IMR-90 (cell line): Measurements from ENCODE around the gene RPS6KA2. TPM values are rescaled to one million over a fixed set of nuclear protein-coding genes. Genes with fewer than 3 reads are reported as not detected.

Source experiments
- ATAC-seq: fragments of 200-7000 bp; cut with Tn5 transposase; 2 replicates; pipeline ENCODE4 v1.9.1; 2020; ENCODE audit warnings: low read depth, mild to moderate bottlenecking, moderate library complexity
- BruUV-seq: library from RNA; stranded (reverse); fragments of 400-500 nt; replicated peaks from 2 replicates; lab custom pipeline; 2021; lab: Mats Ljungman, UMichigan
- CTCF ChIA-PET: fragments of 300-600 bp; formaldehyde crosslinking; extraction: SDS; loops from one replicate; lab custom pipeline; 2021; ENCODE audit warnings: antibody characterized with exemption; lab: Yijun Ruan, JAX
- POLR2A ChIA-PET: fragments of 300-600 bp; sonication (Branson Sonifier 250); formaldehyde crosslinking; loops from one replicate; lab custom pipeline; 2022; ENCODE audit warnings: antibody characterized with exemption; ENCODE audit not compliant: unreplicated experiment; lab: Charles Lee
- DNase-seq: peaks from one replicate; pipeline ENCODE4 v3.0.0; 2013
- H2AFZ ChIP-seq: replicated peaks from 2 replicates; pipeline ENCODE3; 2013; ENCODE audit warnings: low read length, mild to moderate bottlenecking; ENCODE audit not compliant: poor library complexity
- H2AK5ac ChIP-seq: 2 replicates; pipeline ENCODE4 v1.6.1; 2013; ENCODE audit warnings: low read depth, low read length, inconsistent platforms
- H2AK9ac ChIP-seq: replicated peaks from 2 replicates; pipeline ENCODE3; 2013; ENCODE audit warnings: mild to moderate bottlenecking, low read depth, low read length, moderate library complexity; ENCODE audit not compliant: poor library complexity
- H2BK120ac ChIP-seq: 2 replicates; pipeline ENCODE4 v1.6.1; 2013; ENCODE audit warnings: low read depth, low read length, inconsistent platforms
- H2BK15ac ChIP-seq: 3 replicates; pipeline ENCODE4 v1.6.1; 2013; ENCODE audit warnings: low read depth, low read length, inconsistent platforms
- H2BK20ac ChIP-seq: 2 replicates; pipeline ENCODE4 v1.6.1; 2013; ENCODE audit warnings: low read depth, mild to moderate bottlenecking, inconsistent platforms, low read length, moderate library complexity
- H2BK5ac ChIP-seq: 2 replicates; pipeline ENCODE4 v1.6.1; 2013; ENCODE audit warnings: mild to moderate bottlenecking, low read depth, low read length, inconsistent platforms; ENCODE audit not compliant: poor library complexity, severe bottlenecking
- H3K14ac ChIP-seq: replicated peaks from 2 replicates; pipeline ENCODE4 v1.6.1; 2013; ENCODE audit warnings: low read depth, low read length, inconsistent platforms
- H3K18ac ChIP-seq: 2 replicates; pipeline ENCODE4 v1.6.1; 2013; ENCODE audit warnings: low read depth, low read length, control low read depth
- H3K23ac ChIP-seq: 2 replicates; pipeline ENCODE4 v1.6.1; 2013; ENCODE audit warnings: low read depth, low read length, inconsistent platforms
- H3K27ac ChIP-seq: 2 replicates; pipeline ENCODE4 v1.5.1; 2013; ENCODE audit warnings: mild to moderate bottlenecking, control low read depth, low read length; ENCODE audit not compliant: insufficient read depth
- H3K27me3 ChIP-seq: 2 replicates; pipeline ENCODE4 v1.6.1; 2013; ENCODE audit warnings: low read length; ENCODE audit not compliant: control insufficient read depth, insufficient read depth
- H3K36me3 ChIP-seq: 2 replicates; pipeline ENCODE4 v1.6.1; 2013; ENCODE audit warnings: low read length, mixed read lengths; ENCODE audit not compliant: control insufficient read depth, insufficient read depth
- H3K4ac ChIP-seq: 2 replicates; pipeline ENCODE4 v1.6.1; 2013; ENCODE audit warnings: low read depth, low read length, inconsistent platforms
- H3K4me1 ChIP-seq: 2 replicates; pipeline ENCODE4 v1.6.1; 2013; ENCODE audit warnings: low read length, mixed read lengths; ENCODE audit not compliant: control insufficient read depth, insufficient read depth
- H3K4me2 ChIP-seq: 2 replicates; pipeline ENCODE4 v1.6.1; 2013; ENCODE audit warnings: low read depth, mild to moderate bottlenecking, control low read depth, low read length, moderate library complexity
- H3K4me3 ChIP-seq: 2 replicates; pipeline ENCODE4 v1.5.1; 2013; ENCODE audit warnings: low read depth, mild to moderate bottlenecking, control low read depth, low read length, moderate library complexity; ENCODE audit not compliant: insufficient read depth
- H3K56ac ChIP-seq: 2 replicates; pipeline ENCODE4 v1.6.1; 2013; ENCODE audit warnings: low read length, inconsistent platforms; ENCODE audit not compliant: insufficient read depth; ENCODE audit errors: extremely low read depth
- H3K79me1 ChIP-seq, 2 experiments: 2 replicates each; pipeline ENCODE4 v1.6.1; 2013; ENCODE audit warnings: low read length in 2 of 2, inconsistent platforms in 1 of 2, low read depth in 1 of 2
- H3K9ac ChIP-seq: 2 replicates; pipeline ENCODE4 v1.6.1; 2013; ENCODE audit warnings: low read depth, low read length, control low read depth
- H3K9me1 ChIP-seq: 2 replicates; pipeline ENCODE4 v1.6.1; 2013; ENCODE audit warnings: low read length, inconsistent platforms; ENCODE audit not compliant: insufficient read depth
- H3K9me3 ChIP-seq: 2 replicates; pipeline ENCODE4 v1.6.1; 2013; ENCODE audit warnings: low read length; ENCODE audit not compliant: control insufficient read depth, insufficient read depth
- H4K20me1 ChIP-seq: 2 replicates; pipeline ENCODE4 v1.6.1; 2013; ENCODE audit warnings: low read length, inconsistent platforms; ENCODE audit not compliant: insufficient read depth
- H4K5ac ChIP-seq: 2 replicates; pipeline ENCODE4 v1.6.1; 2013; ENCODE audit warnings: mild to moderate bottlenecking, low read depth, low read length, control low read depth
- H4K8ac ChIP-seq, 2 experiments: 2 replicates each; pipeline ENCODE4 v1.6.1; 2013; ENCODE audit warnings: low read depth in 2 of 2, low read length in 2 of 2, control low read depth in 1 of 2, inconsistent platforms in 1 of 2
- H4K91ac ChIP-seq: 2 replicates; pipeline ENCODE4 v1.6.1; 2013; ENCODE audit warnings: low read depth, low read length, inconsistent platforms; ENCODE audit not compliant: insufficient read depth
- BHLHE40 ChIP-seq: fragments of 150-350 bp; IDR thresholded peaks from 2 replicates; pipeline ENCODE4 v1.6.1; 2016; ENCODE audit warnings: mild to moderate bottlenecking, low read depth, low read length
- CEBPB ChIP-seq: IDR thresholded peaks from 2 replicates; pipeline ENCODE4 v1.6.1; 2012; ENCODE audit warnings: low read depth, low read length, improper control_type of control experiment
- CHD1 ChIP-seq: IDR thresholded peaks from 2 replicates; pipeline ENCODE4 v1.6.1; 2012; ENCODE audit warnings: low read depth, low read length, improper control_type of control experiment
- CTCF ChIP-seq: conservative IDR thresholded peaks from 2 replicates; pipeline ENCODE4 v1.5.1; 2012; ENCODE audit warnings: mild to moderate bottlenecking, low read depth, low read length, improper control_type of control experiment
- MXI1 ChIP-seq: IDR thresholded peaks from 2 replicates; pipeline ENCODE4 v1.6.1; 2012; ENCODE audit warnings: low read depth, mild to moderate bottlenecking, low read length, moderate library complexity, borderline replicate concordance
- POLR2A ChIP-seq: IDR thresholded peaks from 2 replicates; pipeline ENCODE4 v1.6.1; 2012; ENCODE audit warnings: mild to moderate bottlenecking, low read depth, low read length
- RAD21 ChIP-seq: IDR thresholded peaks from 2 replicates; pipeline ENCODE4 v1.6.1; 2012; ENCODE audit warnings: low read length, improper control_type of control experiment
- RFX5 ChIP-seq: IDR thresholded peaks from 2 replicates; pipeline ENCODE4 v1.8.0; 2012; ENCODE audit warnings: low read depth, mild to moderate bottlenecking, low read length, moderate library complexity
- WGBS, 2 experiments: methylation state at CpG; one replicate each; pipeline versions ENCODE4 v1.1.5 to v1.1.7; 2013; ENCODE audit warnings: missing lambda C conversion rate in 2 of 2; ENCODE audit not compliant: insufficient read length in 1 of 2; ENCODE audit errors: extremely low coverage in 2 of 2; 5-methylcytosine and 5-hydroxymethylcytosine counted together
- dilution Hi-C: fragments of 300-500 bp; cut with HindIII; formaldehyde crosslinking; loops from one replicate; pipeline ENCODE4 v1.14.3; 2018; ENCODE audit warnings: low sequenced_read_pairs; ENCODE audit not compliant: unreplicated experiment
- in situ Hi-C: fragments of 300-500 bp; cut with MboI; formaldehyde crosslinking; loops from 3 replicates; pipeline ENCODE4 v1.14.3; 2019; ENCODE audit warnings: low sequenced_read_pairs, inconsistent platforms, mixed read lengths
- intact Hi-C: fragments of 100-400 bp; cut with micrococcal nuclease; formaldehyde crosslinking; loops from 2 replicates; pipeline ENCODE4 v1.10.0; 2022
- polyA plus RNA-seq, 3 experiments: library from polyadenylated mRNA; depleted of rRNA; stranded (reverse); fragments of >200 nt; gene quantifications; 2 replicates each; pipeline ENCODE4 v1.2.3, GENCODE V29; 2012; ENCODE audit warnings: low replicate concordance in 1 of 3
- total RNA-seq: library from RNA; depleted of rRNA; stranded (reverse); fragments of >200 nt; gene quantifications from 2 replicates; pipeline ENCODE4 v1.2.3, GENCODE V29; 2012

RPS6KA2 gene
- total and polyA plus RNA-seq, 2 of the 4 experiments (the other 2 are of a cell fraction): 26.9 to 31.3 TPM

- no CpG with 5 or more reads among the region's 3 CpGs for WGBS, 2 experiments
- dilution Hi-C loops: no loop called here
Measured at GRCh38 chr6:166361077-166361429, 266.0 kb downstream of the RPS6KA2 start.

More at GRCh38 chr6:166361077-166361429, 266.0 kb downstream of the RPS6KA2 start:
- TF ChIP-seq RFX5 (no peak), MXI1 (no peak), POLR2A (no peak), CEBPB (no peak), RAD21 (no peak), CHD1 (no peak), BHLHE40 (no peak), CTCF (no peak)
- no peak overlapping the region for H4K5ac ChIP-seq
- H2AFZ ChIP-seq: no peak overlapping the region
- H4K20me1 ChIP-seq: no peaks in the 10 kb centered on the region
- no peak overlapping the region for H2BK15ac ChIP-seq
- no peaks in the 10 kb centered on the region for H3K79me1 ChIP-seq
- intact Hi-C loops: no loop called here
- CTCF ChIA-PET: no interaction called here
- no TSS peak for BruUV-seq
- no peak overlapping the region for H2BK20ac ChIP-seq
- 0 out of 2 replicates have a peak, but pooled peaks cover 4% of the 10 kb centered on the region for H3K9me1 ChIP-seq
- no peak overlapping the region for H4K91ac ChIP-seq
- no peak overlapping the region for H3K56ac ChIP-seq
- H3K9ac ChIP-seq: no peak overlapping the region
- H3K14ac ChIP-seq: no peak overlapping the region
- no peak overlapping the region for H3K27ac ChIP-seq
- no peak overlapping the region for H2BK120ac ChIP-seq
- H3K4me1 ChIP-seq: peaks cover 9% of the 10 kb centered on the region
- no peak overlapping the region for H3K4me3 ChIP-seq
- no peak overlapping the region for H2AK9ac ChIP-seq
- ATAC-seq: no peak; the same call in 1 of the 2 replicates
- no peak overlapping the region for H3K4ac ChIP-seq
- no peak overlapping the region for H3K4me2 ChIP-seq
- no peak overlapping the region for H2BK5ac ChIP-seq
- no peaks in the 10 kb centered on the region for H3K9me3 ChIP-seq
- H2AK5ac ChIP-seq: no peak overlapping the region
- H4K8ac ChIP-seq: no peak overlapping the region
- no peak overlapping the region for H3K18ac ChIP-seq
- in situ Hi-C loops: no loop called here
- H3K27me3 ChIP-seq: peaks cover 3% of the 10 kb centered on the region; the same call in 1 of the 2 replicates
- H3K23ac ChIP-seq: no peak overlapping the region
- H3K36me3 ChIP-seq: 0 out of 2 replicates have a peak, but pooled peaks cover 1% of the 10 kb centered on the region
- peak; percentile 24 for DNase-seq
- POLR2A ChIA-PET: no interaction called here
